NCI-H2196 treated with DMSO at 0.1 percent for 48 hours (cell line): Measurements from ENCODE around the gene MAP4.

Source experiments
- DNase-seq: peaks from one replicate; lab custom pipeline; 2025; ENCODE audit not compliant: unreplicated experiment; lab: John Stamatoyannopoulos, UW

Gene MAP4

GRCh38 chr3:47974974-47975470, 41.2 kb downstream of the MAP4 start:
- no peak for DNase-seq

DNA sequence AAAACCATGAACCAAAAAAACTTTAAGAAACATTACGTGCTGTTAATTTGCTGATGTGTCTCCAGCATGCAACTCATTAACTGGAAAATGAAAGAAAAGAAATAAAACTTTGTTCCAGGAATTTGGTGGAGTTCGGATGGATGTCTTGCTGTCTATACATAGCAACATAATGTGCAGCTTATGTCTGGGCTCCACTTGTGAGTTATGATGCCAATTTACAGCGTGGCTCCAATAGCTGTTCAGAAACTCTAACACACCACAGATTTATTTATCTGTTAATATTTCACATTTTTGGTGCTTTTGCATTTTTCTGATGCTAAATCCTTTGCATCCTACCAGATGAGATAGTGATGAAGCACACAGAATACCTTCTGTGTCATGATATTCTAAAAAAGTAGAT, 45.1 kb downstream of the MAP4 start:
- DNase-seq, result no peak

GRCh38 chr3:47964740-47965139, 51.5 kb downstream of the MAP4 start:
- DNase-seq, result no peak

- DNase-seq, result no peak
Measured at GRCh38 chr3:47961815-47962606, 54.2 kb downstream of the MAP4 start.

- DNase-seq, result no peak
Measured at GRCh38 chr3:47961036-47961435, 55.2 kb downstream of the MAP4 start.

DNA sequence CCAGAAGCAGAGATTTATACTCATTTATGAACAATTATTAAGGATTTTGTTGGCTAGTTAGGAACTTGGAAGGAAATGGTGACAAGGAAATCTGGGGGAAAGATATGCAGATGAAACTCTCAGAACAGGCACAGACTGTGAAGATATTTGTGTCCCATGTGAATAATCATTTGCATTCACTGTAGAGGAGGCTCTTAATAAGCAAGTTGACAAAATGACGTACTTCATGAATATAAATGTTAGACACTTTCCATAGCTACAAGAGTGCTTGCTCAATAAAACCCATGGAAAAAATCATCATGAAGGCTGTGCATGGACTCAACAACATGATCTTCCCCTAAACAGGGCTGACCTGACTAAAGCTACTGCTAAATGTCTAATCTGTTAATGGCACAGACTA, 59.7 kb downstream of the MAP4 start:
- no peak for DNase-seq

GRCh38 chr3:47954567-47954966, 61.6 kb downstream of the MAP4 start:
- no peak for DNase-seq

DNA sequence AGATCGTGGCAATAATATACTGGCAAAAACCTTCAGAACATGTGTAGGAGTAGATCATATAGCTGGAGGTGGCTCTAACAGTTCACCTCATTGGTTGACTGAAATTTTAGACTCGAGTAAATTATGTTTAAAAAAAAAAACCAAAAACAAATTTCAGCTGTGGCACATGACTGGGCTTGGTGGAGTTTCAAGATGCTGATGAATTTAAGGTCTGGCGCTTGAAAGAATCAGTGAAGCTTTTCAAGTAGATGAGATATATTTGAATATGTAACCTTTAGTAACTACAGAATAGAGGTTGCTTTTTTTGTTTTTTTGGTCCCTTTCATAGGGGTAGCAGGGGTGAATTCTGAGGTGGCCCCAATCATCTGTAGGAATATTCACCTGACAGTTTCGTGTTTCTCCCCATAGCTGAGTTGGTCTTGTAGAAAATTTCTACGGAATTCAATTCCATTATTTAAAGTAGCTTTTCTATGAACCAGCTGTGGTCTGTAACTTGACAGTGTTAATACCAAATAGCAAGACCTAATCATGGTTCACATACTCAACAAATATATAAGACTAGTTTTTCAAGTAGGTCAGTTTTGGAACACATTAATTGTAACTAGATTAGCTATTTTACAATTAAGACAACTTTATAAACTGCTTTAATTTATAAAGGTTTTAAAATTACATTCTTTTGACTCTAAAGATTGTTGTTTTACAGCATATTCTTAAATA, 65.6 kb downstream of the MAP4 start:
- no peak for DNase-seq

- DNase-seq, result no peak
Measured at GRCh38 chr3:47949979-47950378, 66.2 kb downstream of the MAP4 start.

DNA sequence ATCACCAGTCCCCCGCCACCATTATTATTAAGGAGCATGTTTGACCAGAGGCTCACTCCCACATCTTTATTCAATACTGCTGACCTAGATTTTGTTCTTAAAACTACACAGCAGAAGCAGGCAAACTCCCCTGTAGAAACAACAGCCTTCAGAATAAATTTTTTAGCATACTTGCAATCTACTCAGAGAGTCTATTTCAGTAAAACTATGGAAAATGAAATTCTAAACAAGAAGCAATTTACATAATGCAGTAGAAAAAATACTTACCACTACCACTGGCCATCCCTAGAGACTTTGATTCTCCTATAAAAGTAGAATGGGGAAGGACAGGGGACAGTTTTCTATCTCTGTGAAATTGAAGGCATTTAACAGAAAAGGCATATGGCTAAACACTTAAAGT, 76.0 kb downstream of the MAP4 start:
- DNase-seq, result no peak

- DNase-seq, result no peak
Measured at GRCh38 chr3:47932421-47932820, 83.8 kb downstream of the MAP4 start.

DNA sequence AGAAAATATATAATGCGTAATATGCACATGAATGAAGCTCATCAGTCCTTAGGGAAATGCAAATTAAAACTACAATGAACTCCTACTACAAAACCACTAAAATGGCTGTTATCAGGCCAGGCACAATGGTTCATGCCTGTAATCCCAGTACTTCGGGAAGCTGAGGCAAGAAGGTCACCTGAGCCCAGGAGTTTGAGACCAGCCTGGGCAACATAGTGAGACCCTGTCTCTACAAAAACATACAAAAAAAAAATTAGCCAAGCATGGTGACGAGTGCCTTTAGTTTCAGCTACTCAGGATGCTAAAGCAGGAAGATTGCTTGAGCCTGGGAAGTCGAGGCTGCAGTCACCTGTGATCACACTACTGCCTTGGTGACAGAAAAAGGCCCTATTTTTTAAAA, 85.2 kb downstream of the MAP4 start:
- DNase-seq, result no peak

GRCh38 chr3:47916696-47917095, 99.5 kb downstream of the MAP4 start:
- no peak for DNase-seq

GRCh38 chr3:47916201-47916600, 100.0 kb downstream of the MAP4 start:
- DNase-seq, result no peak

DNA sequence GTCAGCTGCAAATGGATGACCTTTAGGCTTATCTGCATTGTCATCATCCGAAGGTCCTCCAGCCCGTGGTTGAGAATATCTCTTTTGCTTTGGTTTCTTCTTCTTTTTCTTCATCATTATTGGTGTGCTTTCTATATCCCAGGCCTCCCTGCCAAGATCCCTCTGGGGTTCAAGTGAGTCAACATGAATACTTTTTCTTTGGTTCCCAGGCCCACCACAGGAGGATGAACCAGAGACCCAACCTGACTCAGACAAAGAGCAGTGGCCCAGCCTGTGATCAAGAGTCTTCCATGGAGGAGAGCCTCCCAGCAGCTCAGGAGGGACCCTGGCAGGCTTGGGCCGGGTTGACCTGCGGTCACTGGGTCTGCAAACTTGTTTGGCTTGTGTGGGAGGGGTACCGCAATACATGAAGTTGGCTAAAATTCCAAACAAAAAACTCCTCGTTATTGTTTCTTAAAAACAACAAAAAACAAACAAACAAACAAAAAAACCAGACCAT, 104.2 kb downstream of the MAP4 start:
- DNase-seq, result no peak

- no peak for DNase-seq
Measured at GRCh38 chr3:47910777-47911440, 105.3 kb downstream of the MAP4 start.

- no peak for DNase-seq
Measured at GRCh38 chr3:47910233-47910632, 106.0 kb downstream of the MAP4 start.

- DNase-seq, result no peak
Measured at GRCh38 chr3:47909607-47910006, 106.6 kb downstream of the MAP4 start.

- no peak for DNase-seq
Measured at GRCh38 chr3:47908744-47909143, 107.5 kb downstream of the MAP4 start.

GRCh38 chr3:47907784-47908183, 108.4 kb downstream of the MAP4 start:
- DNase-seq, result no peak

DNA sequence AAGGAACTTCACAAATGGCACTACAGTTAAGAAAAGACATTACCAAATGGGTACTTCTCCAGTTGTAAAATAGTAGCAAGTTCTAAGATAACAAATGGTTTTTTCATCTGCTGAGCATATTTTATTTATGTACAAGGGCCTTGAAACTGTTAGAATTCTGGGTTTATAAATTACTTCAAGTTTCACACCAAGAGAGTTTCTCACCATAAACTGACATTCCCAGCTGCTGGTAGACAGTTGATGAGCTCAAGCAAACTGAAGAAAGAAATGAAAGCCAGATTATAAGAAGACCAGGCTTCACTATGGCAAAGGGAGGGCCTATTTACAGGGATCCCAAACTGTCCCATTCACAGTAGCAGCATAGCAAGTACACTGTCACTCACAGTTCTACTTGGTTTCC, 113.5 kb downstream of the MAP4 start:
- DNase-seq, result no peak
